ENCODE measurements around the gene NRAS.
"Not testable (repeated sequence)": the region's sequence is repeated elsewhere in the genome, so short reads cannot be mapped to it uniquely, and the experiment has no call there.

The NRAS gene

GRCh38 chr1:114716304-114717170, at the start of gene NRAS:
Gene NRAS (minus strand): TSS chr1:114716771. CDS start chr1:114716160, 611 bp downstream.
- DNase-seq, result peak; percentile 78

GRCh38 chr1:114764689-114765088, 48.1 kb upstream of the NRAS start:
- no peak for DNase-seq

DNA sequence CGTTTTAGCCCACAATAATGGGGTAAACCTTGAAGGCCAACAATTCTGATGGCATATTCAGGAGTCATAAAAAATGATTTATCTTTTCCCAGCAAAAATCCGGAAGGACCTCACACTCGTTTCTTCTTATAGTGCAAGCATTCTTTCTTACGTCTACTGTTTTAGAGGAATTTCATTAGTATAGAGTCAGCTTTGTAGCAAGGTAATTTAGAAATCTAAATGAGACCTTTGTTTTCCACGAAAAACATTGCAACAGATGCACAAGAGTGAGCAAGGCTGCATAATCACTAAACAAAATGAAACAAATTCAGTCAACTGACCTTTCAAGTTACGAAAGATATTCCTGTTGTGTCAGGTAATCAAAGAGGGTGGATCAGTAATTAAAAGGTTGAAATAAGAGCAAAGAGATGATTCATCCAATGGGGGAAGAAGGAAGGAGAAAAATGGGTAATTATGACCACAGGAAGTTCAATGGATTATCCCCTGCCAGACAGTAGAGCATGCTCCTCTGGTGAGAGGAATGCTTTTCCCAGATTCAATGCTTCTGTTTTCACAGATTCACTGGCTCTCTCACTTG, 41.8 kb upstream of the NRAS start:
- DNase-seq, result no peak

- peak; percentile 97 for DNase-seq
These were observed 41.1 kb upstream of the NRAS start, which contains the start of gene CSDE1 for GRCh38 chr1:114757455-114758255. Gene CSDE1 (minus strand): TSS chr1:114757984. CDS start chr1:114739890, 18,094 bp downstream.

DNA sequence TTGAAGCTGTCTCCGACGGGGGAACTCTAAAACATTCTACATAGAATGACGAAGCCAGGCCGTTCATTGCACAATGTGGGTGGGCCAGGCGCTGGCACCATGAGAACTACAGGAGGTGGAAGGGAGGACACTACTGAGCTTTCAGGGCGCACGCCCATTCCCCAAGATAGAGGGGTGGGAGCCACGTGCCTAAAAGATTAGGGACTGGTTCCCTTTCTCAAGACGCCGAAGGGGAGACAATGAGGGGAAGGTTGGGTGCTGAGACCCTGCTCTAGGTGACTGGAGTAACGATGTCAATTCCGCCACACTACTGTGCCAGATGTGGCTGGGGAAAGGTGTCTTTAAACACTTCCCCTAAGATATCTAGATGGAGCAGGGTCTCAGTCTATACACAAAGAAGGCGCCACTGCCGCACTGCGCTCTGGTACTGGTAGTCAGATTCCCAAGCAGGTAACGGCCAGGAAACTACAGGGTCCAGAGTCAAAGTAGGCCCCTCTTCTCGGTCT, 40.4 kb upstream of the NRAS start:
- DNase-seq, result no peak

- DNase-seq, result no peak
These were observed 39.7 kb upstream of the NRAS start for GRCh38 chr1:114756009-114756892.

GRCh38 chr1:114755006-114755931, 38.7 kb upstream of the NRAS start:
- no peak for DNase-seq

DNA sequence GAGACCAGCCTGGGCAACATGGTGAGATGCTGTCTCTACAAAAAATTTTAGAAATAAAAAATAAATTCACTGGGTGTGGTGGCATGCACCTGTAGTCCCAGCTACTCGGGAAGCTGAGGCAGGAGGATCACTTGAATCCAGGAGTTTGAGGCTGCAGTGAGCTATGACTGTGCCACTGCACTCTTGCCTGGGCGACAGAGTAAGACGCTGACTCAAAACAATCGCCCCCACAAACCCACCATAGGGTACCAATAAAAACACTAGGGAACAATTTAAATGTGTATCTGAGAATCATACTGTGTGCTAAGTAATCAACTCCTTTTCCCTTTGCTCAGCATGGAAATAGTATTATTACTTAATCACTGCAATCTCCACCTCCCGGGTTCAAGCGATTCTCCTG, 37.1 kb upstream of the NRAS start:
- DNase-seq, result not testable (repeated sequence)

GRCh38 chr1:114753143-114753542, 36.6 kb upstream of the NRAS start:
- DNase-seq, result no peak

DNA sequence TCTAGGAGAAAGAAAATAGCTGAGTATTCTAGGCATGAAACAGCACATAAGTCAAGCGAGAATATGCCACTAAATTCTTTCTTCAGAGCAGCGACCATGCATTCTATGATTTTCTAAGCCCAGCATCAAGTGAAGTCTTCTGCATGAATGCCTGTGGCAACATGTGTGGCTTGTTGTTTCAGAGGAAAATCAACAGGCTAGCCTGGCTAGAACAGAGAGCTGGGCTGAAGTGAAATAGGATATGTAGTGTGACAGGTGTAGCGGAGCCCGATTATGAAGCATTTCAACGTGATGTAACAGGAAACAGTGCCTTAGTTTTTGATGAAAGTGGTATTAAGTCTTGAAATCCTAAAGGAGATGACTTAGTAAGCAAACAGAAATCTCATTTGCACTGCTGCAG, 34.2 kb upstream of the NRAS start:
- DNase-seq, result peak; percentile 79

DNA sequence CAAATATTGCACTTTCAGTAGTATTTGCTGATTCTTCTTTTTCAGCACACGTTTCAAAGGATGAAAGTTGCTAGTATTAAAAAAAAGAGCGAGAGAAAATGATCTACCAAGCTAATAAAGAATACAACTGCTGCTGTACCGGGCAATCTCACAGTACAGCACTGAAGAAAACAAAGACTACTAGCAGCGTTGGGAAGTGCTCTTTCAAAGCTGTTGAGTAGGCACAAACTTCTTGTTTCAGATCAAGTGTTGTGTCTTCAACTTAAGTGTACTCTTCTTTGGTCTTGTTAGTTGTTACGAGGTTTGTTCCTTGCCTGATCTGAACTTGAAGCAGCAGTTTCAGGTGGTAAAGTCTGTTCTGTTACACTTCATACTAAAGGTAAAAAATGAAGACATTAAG, 33.3 kb upstream of the NRAS start:
- DNase-seq, result no peak

DNA sequence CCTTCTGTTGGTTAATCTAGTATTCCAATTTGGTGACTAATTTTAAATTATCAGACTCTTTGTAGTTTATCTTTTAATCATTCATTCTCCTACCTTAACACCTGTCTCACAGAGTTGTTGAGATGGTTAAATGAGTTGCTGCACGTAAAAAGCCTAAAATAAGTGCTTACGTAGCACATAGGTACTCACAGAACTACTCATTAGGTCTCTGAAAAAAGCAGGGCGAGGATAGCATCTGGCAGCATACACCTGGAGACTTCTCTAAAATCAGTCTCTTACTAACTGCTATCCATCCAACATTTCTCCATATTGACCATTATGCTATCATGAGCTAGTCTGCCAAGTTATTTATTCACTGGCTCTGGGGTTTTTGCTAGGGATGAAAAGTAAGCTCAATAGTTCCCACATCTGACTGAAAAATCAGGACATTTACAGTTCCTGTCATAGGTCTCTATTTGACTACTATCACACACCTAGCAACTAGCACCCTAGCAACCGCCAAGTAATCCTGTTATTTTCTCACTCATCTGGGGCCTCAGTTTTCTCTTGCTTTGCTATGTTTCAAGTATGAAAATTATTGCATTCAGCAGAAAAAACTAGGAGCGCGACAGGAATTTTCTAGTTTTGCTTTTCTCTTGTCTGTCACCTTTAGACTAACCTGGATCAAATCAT, 30.0 kb upstream of the NRAS start:
- no peak for DNase-seq

- no peak for DNase-seq
These were observed 28.7 kb upstream of the NRAS start for GRCh38 chr1:114745291-114745690.

DNA sequence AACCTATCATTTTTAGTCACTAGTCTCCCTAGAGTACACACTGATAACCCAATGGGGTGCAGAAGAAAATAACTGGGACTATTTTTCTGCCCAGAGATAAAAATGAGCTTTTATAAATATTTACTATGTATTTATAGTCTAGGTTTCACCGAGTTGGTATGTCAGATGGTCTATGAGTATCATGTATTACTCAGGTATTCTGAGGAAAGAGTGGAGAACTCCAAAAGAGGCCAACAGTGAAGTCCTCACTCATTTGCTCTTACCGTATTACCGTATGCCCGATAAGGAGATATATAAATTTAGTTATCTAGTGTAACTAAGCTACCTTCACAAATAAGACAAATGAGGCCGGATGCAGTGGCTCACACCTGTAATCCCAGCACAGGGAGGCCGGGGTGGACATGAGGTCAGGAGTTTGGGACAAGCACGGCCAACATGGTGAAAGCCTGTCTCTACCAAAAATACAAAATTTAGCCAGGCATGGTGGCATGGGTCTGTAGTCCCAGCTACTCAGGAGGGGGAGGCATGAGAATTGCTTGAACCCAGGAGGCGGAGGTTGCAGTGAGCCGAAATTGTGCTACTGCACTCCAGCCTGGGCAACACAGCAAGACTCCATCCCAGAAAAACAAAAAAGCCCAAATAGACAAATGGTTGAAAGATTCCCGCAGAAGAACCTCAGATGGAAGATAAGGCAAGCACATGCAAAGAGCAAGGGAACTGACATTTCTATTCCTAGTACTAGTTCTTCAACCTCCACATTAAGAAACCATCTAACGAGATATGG, 25.6 kb upstream of the NRAS start:
- no peak for DNase-seq

DNA sequence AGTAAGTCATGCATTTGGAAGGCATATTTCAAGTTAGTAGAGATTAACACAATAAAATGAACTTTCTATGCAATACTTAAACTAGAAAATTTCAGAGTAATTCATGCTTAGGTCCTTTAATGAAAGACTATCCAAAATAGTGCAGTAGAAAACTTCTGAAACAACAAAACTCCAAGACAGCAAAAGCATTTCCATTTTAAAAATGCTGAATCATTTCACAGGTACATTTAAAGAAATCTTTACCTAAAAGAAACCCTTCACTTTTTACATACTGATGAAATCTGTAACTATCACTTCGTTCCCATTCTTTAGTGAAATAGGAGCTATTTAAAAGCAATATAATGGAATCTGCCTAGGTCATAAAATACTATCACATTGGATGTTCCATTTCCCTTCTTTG, 23.8 kb upstream of the NRAS start:
- no peak for DNase-seq

GRCh38 chr1:114737314-114737849, 20.8 kb upstream of the NRAS start:
- DNase-seq, result no peak

GRCh38 chr1:114735479-114735878, 18.9 kb upstream of the NRAS start:
- no peak for DNase-seq

- no peak for DNase-seq
These were observed 13.2 kb upstream of the NRAS start for GRCh38 chr1:114729782-114730181.

DNA sequence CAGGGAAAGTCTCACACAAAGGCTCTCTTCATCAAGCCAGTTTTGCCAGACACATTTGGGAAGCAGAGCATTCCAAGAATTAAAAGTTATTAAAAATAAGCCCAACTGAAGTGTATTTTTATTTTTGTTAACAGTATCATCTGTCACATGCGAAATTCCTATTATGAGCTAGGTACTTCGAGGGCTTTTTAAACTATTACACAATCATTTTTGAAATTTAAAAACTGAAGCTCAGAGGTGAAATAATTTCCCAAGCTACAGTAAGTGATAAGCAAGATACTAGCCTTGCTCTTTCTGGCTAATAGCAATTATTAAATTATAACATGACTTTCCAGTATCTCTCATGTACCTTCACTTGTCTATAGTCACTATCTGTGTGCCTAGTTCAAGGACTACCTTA, 12.0 kb upstream of the NRAS start:
- DNase-seq, result no peak
